H9 (cell line): Measurements from ENCODE around the gene BBC3. TPM values are rescaled to one million over a fixed set of nuclear protein-coding genes. Genes with fewer than 3 reads are reported as not detected.

Experiments used
- DNase-seq: peaks from one replicate; pipeline ENCODE4 v3.0.0-alpha.2; 2017
- H2AFZ ChIP-seq: one replicate; pipeline ENCODE4 v1.6.1; 2013; ENCODE audit warnings: mild to moderate bottlenecking, low read length, control low read depth, moderate library complexity
- H2AK5ac ChIP-seq: 2 replicates; pipeline ENCODE4 v1.6.1; 2013; ENCODE audit warnings: low read length, control low read depth, mixed read lengths; ENCODE audit not compliant: insufficient read length
- H2BK120ac ChIP-seq: one replicate; pipeline ENCODE4 v1.6.1; 2013; ENCODE audit warnings: low read depth, mild to moderate bottlenecking, low read length, control low read depth, inconsistent platforms; ENCODE audit not compliant: poor library complexity, severe bottlenecking
- H2BK12ac ChIP-seq: 2 replicates; pipeline ENCODE4 v1.6.1; 2013; ENCODE audit warnings: low read length, control low read depth, mixed read lengths, low read depth; ENCODE audit not compliant: insufficient read length
- H2BK15ac ChIP-seq: 2 replicates; pipeline ENCODE4 v1.6.1; 2013; ENCODE audit warnings: low read depth, low read length, control low read depth
- H2BK20ac ChIP-seq: one replicate; pipeline ENCODE4 v1.6.1; 2013; ENCODE audit warnings: low read depth, mild to moderate bottlenecking, low read length, control low read depth, inconsistent platforms; ENCODE audit not compliant: poor library complexity, severe bottlenecking
- H2BK5ac ChIP-seq: 2 replicates; pipeline ENCODE4 v1.6.1; 2013; ENCODE audit warnings: low read length, control low read depth, mixed read lengths; ENCODE audit not compliant: insufficient read length
- H3K14ac ChIP-seq: 2 replicates; pipeline ENCODE4 v1.6.1; 2013; ENCODE audit warnings: low read length, control low read depth; ENCODE audit not compliant: insufficient read depth
- H3K18ac ChIP-seq: 2 replicates; pipeline ENCODE4 v1.6.1; 2013; ENCODE audit warnings: low read depth, mild to moderate bottlenecking, mixed read lengths, low read length, control low read depth; ENCODE audit not compliant: insufficient read length
- H3K23ac ChIP-seq: 2 replicates; pipeline ENCODE4 v1.6.1; 2013; ENCODE audit warnings: low read length, control low read depth, mixed read lengths, low read depth; ENCODE audit not compliant: insufficient read length
- H3K23me2 ChIP-seq: 2 replicates; pipeline ENCODE4 v1.6.1; 2013; ENCODE audit warnings: low read depth, mild to moderate bottlenecking, mixed read lengths, low read length, control low read depth; ENCODE audit not compliant: insufficient read length, poor library complexity, severe bottlenecking
- H3K27ac ChIP-seq: 2 replicates; pipeline ENCODE4 v1.5.1; 2013; ENCODE audit warnings: low read length, control low read depth, mixed read lengths, low read depth; ENCODE audit not compliant: insufficient read length
- H3K27me3 ChIP-seq: 2 replicates; pipeline ENCODE4 v1.6.1; 2013; ENCODE audit warnings: low read length, control low read depth, inconsistent platforms; ENCODE audit not compliant: insufficient read depth
- H3K4ac ChIP-seq: 2 replicates; pipeline ENCODE4 v1.6.1; 2013; ENCODE audit warnings: low read depth, mild to moderate bottlenecking, control low read depth, inconsistent platforms, low read length, moderate library complexity
- H3K4me1 ChIP-seq: 2 replicates; pipeline ENCODE4 v1.6.1; 2013; ENCODE audit warnings: low read length, control low read depth, inconsistent platforms; ENCODE audit not compliant: insufficient read depth
- H3K4me2 ChIP-seq: 2 replicates; pipeline ENCODE4 v1.6.1; 2013; ENCODE audit warnings: low read length, control low read depth, mixed read lengths; ENCODE audit not compliant: insufficient read length, insufficient read depth
- H3K56ac ChIP-seq: 2 replicates; pipeline ENCODE4 v1.6.1; 2013; ENCODE audit warnings: low read depth, mild to moderate bottlenecking, mixed read lengths, low read length, control low read depth; ENCODE audit not compliant: insufficient read length
- H3K79me1 ChIP-seq: 2 replicates; pipeline ENCODE4 v1.6.1; 2013; ENCODE audit warnings: low read depth, mild to moderate bottlenecking, moderate library complexity, low read length, control low read depth, inconsistent platforms; ENCODE audit not compliant: insufficient read depth, poor library complexity, severe bottlenecking
- H3K79me2 ChIP-seq: 2 replicates; pipeline ENCODE4 v1.6.1; 2013; ENCODE audit warnings: low read length, control low read depth, inconsistent platforms; ENCODE audit not compliant: insufficient read depth
- H3K9ac ChIP-seq: 2 replicates; pipeline ENCODE4 v1.6.1; 2013; ENCODE audit warnings: low read length, control low read depth, mixed read lengths; ENCODE audit not compliant: insufficient read length; ENCODE audit errors: extremely low read depth
- H3K9me3 ChIP-seq: one replicate; pipeline ENCODE4 v1.6.1; 2013; ENCODE audit warnings: low read depth, low read length, inconsistent platforms; ENCODE audit not compliant: control insufficient read depth
- H3T11ph ChIP-seq: one replicate; pipeline ENCODE4 v1.6.1; 2013; ENCODE audit warnings: mild to moderate bottlenecking, low read length, control low read depth, inconsistent platforms
- H4K20me1 ChIP-seq: one replicate; pipeline ENCODE4 v1.6.1; 2013; ENCODE audit not compliant: control insufficient read depth, insufficient read length, insufficient read depth
- H4K5ac ChIP-seq: 2 replicates; pipeline ENCODE4 v1.6.1; 2013; ENCODE audit warnings: low read depth, mild to moderate bottlenecking, mixed read lengths, low read length, control low read depth; ENCODE audit not compliant: insufficient read length
- H4K8ac ChIP-seq: replicated peaks from 2 replicates; pipeline ENCODE4 v1.6.1; 2013; ENCODE audit warnings: low read length, control low read depth, mixed read lengths, low read depth; ENCODE audit not compliant: insufficient read length
- H4K91ac ChIP-seq: 2 replicates; pipeline ENCODE4 v1.6.1; 2013; ENCODE audit warnings: low read depth, mild to moderate bottlenecking, moderate library complexity, mixed read lengths, low read length, control low read depth; ENCODE audit not compliant: insufficient read length
- H3K27ac Mint-ChIP-seq, 3 experiments: 2 replicates in 2 of 3; 3 replicates in 1 of 3; pipeline ENCODE4 v1.8.0; 2020 to 2021; ENCODE audit warnings: mixed read lengths in 3 of 3, mild to moderate bottlenecking in 1 of 3, moderate library complexity in 1 of 3
- H3K27me3 Mint-ChIP-seq: 2 replicates; pipeline ENCODE4 v1.8.0; 2021; ENCODE audit warnings: low read depth, mild to moderate bottlenecking, moderate library complexity, mixed read lengths
- H3K36me3 Mint-ChIP-seq, 3 experiments: 2 replicates in 2 of 3; 3 replicates in 1 of 3; pipeline ENCODE4 v1.8.0; 2020 to 2021; ENCODE audit warnings: low read depth in 3 of 3, mixed read lengths in 3 of 3; ENCODE audit not compliant: insufficient read depth in 1 of 3
- H3K4me1 Mint-ChIP-seq, 2 experiments: 2 replicates each; pipeline ENCODE4 v1.8.0; 2020; ENCODE audit warnings: mixed read lengths in 2 of 2
- H3K4me3 Mint-ChIP-seq, 2 experiments: 2 replicates in 1 of 2; 3 replicates in 1 of 2; pipeline ENCODE4 v1.8.0; 2020 to 2021; ENCODE audit warnings: mild to moderate bottlenecking in 2 of 2, mixed read lengths in 2 of 2, moderate library complexity in 1 of 2
- H3K9me3 Mint-ChIP-seq, 2 experiments: 2 replicates in 1 of 2; 3 replicates in 1 of 2; pipeline ENCODE4 v1.8.0; 2020; ENCODE audit warnings: mild to moderate bottlenecking in 2 of 2, mixed read lengths in 2 of 2, moderate library complexity in 1 of 2
- CTCF ChIP-seq: fragments of 200-600 bp; sonication (generic); conservative IDR thresholded peaks from 3 replicates; pipeline ENCODE4 v1.8.0; 2021; ENCODE audit warnings: antibody characterized with exemption, mild to moderate bottlenecking
- WGBS: extraction: QIAGEN DNeasy Blood & Tissue Kit; methylation state at CpG from one replicate; pipeline ENCODE4 v1.1.7; 2013; ENCODE audit warnings: missing lambda C conversion rate, low lambda C conversion rate, mixed read lengths; ENCODE audit not compliant: insufficient read length; ENCODE audit errors: extremely low coverage; 5-methylcytosine and 5-hydroxymethylcytosine counted together
- total RNA-seq: library from RNA; stranded (reverse); gene quantifications from 2 replicates; pipeline ENCODE4 v1.2.1, GENCODE V29; 2021

Gene BBC3
- total RNA-seq, 1 experiment from 2014 or later: 23.2 TPM

- Histone ChIP-seq H3K23me2 (peaks cover 12% of the 10 kb centered on the region), H3K9ac (no peak overlapping the region), H3K27ac (no peak overlapping the region), H4K5ac (no peak overlapping the region), H2BK5ac (no peak overlapping the region), H3K27me3 (no peaks in the 10 kb centered on the region), H3K14ac (no peak overlapping the region), H4K20me1 (no peaks in the 10 kb centered on the region), H2AK5ac (no peak overlapping the region), H2BK20ac (no peak overlapping the region), H4K8ac (no peak overlapping the region), H3K79me2 (no peaks in the 10 kb centered on the region), H2BK120ac (no peak overlapping the region), H2BK12ac (no peak overlapping the region), H2AFZ (no peak overlapping the region), H3K18ac (no peak overlapping the region), H3T11ph (no peak overlapping the region), H3K4me1 (no peaks in the 10 kb centered on the region), H3K4me2 (no peak overlapping the region), H3K56ac (no peak overlapping the region), H2BK15ac (no peak overlapping the region), H3K9me3 (no peaks in the 10 kb centered on the region), H3K79me1 (no peaks in the 10 kb centered on the region), H3K23ac (no peak overlapping the region), H4K91ac (no peak overlapping the region), H3K4ac (no peak overlapping the region)
- H3K9me3 Mint-ChIP-seq: no peaks in the 10 kb centered on the region
- peak overlapping the region; percentile 86 to 89 for H3K4me3 Mint-ChIP-seq
- peak; percentile 100 for DNase-seq
- WGBS: no CpG with 5 or more reads among the region's 52 CpGs
- peak overlapping the region; percentile 96 to 99 (median 99); a peak in 6 of 7 replicates for H3K27ac Mint-ChIP-seq
- peaks cover 31 to 40% (median 36%) of the 10 kb centered on the region in 3 experiments; a peak in 6 of 7 replicates for H3K36me3 Mint-ChIP-seq
- H3K27me3 Mint-ChIP-seq: peaks cover 4% of the 10 kb centered on the region; the same call in 1 of the 2 replicates
- no peak for TF ChIP-seq CTCF
- H3K4me1 Mint-ChIP-seq: peaks cover 12 to 21% of the 10 kb centered on the region in 2 experiments
Measured at GRCh38 chr19:47256693-47257410, 25.9 kb upstream of the BBC3 start.
